ENCODE data around the gene TMBIM6.

DNA sequence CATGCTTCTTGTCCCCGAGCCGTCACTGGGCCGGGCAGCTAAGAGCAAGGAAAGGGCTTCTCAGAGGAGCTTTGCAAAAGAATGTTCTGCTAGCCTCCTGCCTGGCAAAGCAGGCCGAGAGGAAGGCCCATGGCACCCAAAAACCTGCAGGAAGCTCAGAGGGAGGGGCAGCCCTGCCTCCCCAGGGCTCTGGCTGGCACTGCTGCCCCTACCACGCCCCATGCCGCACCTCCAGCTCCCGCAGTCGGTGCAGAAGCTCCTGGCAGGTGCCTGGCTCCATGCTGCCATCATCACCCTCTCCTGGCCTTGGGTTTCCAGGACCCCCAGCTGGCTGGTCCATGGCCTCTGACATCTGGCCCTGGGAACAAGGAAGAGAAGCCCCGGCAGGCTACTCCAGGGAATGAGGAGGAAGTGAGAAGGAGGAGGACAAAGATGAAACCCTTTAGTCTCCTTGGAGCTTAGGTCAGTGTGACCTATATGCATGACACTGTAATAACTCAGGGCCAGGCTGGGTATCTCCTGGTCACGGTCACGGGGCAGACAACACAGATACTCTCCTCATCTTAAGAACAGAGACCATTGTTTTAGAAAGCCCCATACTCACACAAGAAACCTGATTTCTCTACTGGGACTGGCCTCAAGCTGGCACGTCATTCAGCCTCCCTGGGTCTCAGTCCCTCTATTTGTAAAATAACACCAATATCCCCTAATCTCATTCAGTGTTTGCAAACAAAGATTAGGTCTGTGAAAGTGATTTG lies 62.5 kb downstream of the TMBIM6 start:
- TF ChIP-seq, protein P1, sequence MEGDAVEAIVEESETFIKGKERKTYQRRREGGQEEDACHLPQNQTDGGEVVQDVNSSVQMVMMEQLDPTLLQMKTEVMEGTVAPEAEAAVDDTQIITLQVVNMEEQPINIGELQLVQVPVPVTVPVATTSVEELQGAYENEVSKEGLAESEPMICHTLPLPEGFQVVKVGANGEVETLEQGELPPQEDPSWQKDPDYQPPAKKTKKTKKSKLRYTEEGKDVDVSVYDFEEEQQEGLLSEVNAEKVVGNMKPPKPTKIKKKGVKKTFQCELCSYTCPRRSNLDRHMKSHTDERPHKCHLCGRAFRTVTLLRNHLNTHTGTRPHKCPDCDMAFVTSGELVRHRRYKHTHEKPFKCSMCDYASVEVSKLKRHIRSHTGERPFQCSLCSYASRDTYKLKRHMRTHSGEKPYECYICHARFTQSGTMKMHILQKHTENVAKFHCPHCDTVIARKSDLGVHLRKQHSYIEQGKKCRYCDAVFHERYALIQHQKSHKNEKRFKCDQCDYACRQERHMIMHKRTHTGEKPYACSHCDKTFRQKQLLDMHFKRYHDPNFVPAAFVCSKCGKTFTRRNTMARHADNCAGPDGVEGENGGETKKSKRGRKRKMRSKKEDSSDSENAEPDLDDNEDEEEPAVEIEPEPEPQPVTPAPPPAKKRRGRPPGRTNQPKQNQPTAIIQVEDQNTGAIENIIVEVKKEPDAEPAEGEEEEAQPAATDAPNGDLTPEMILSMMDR (IDR thresholded peaks at IDR 0.05), result no peak
- no peak for TF ChIP-seq POLR2A (IDR thresholded peaks at IDR 0.05)
